EL (cell line): ENCODE data around the gene JMJD1C.

Source experiments
- DNase-seq: peaks from one replicate; pipeline ENCODE4 v3.0.0-alpha.2; 2016

Gene JMJD1C

DNA sequence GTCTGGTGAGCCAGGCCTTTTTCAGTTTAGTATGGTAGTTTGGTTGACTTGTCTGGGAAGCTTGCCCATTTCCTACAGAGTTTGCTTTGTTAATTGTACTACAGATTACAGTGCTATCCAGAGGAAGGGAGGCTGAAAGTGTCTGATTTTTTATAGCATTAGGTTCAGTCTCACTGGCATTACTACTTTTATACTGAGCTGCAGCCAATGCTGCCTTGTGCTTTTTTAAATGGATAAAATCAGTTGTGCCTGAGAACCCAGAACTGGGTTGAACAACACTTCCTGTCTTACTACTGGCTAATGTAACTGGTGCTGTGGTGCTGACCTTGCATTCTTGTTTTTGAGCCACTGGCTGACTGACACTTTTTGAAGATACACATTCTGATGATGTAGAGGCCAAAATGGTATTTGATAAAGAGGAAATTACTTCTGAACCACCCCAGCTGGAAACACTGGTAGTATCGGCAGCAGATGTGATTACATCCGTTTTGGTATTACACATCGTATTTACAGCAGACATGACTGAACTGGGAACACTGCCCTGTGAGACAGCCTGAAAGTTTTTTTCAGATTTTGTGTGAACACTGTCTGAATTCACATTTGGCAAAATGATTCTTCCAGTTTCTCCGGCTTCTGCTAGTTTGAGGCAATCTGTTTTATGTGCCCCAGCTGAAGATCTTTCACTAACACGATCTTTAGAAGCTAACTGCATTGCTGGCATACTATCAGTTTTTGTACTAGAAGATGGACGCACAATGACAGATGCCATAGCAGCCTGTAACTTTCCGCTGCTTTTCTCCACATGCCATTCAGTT is 258.6 kb downstream of the JMJD1C start:
- DNase-seq: peak; percentile 66

- no peak for DNase-seq
Measured at GRCh38 chr10:63206576-63206975, 259.2 kb downstream of the JMJD1C start.

- no peak for DNase-seq
Measured at GRCh38 chr10:63205421-63205820, 260.4 kb downstream of the JMJD1C start.

- DNase-seq: no peak
Measured at GRCh38 chr10:63204667-63205391, 260.9 kb downstream of the JMJD1C start.

DNA sequence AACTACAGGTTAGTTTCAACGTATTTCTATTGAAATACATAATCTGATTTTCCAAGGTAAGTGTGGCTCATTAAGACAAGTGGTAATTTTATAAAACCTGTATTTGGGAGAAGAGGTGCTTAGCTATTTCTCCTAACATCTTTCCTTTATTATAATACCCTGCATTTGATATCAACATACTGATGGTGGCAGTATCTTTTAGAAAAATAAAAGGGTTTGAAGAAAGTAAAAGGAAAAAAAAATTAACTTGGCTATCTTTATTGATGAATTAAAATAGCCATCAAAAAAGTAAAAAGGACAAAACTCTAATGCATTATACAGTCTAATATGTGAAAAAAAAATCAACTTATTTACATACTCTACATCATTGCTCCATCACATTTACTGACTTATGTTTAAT is 264.7 kb downstream of the JMJD1C start:
- no peak for DNase-seq

GRCh38 chr10:63200431-63200830 is 265.3 kb downstream of the JMJD1C start:
- DNase-seq: no peak

GRCh38 chr10:63199716-63200115 is 266.1 kb downstream of the JMJD1C start:
- DNase-seq: no peak

DNA sequence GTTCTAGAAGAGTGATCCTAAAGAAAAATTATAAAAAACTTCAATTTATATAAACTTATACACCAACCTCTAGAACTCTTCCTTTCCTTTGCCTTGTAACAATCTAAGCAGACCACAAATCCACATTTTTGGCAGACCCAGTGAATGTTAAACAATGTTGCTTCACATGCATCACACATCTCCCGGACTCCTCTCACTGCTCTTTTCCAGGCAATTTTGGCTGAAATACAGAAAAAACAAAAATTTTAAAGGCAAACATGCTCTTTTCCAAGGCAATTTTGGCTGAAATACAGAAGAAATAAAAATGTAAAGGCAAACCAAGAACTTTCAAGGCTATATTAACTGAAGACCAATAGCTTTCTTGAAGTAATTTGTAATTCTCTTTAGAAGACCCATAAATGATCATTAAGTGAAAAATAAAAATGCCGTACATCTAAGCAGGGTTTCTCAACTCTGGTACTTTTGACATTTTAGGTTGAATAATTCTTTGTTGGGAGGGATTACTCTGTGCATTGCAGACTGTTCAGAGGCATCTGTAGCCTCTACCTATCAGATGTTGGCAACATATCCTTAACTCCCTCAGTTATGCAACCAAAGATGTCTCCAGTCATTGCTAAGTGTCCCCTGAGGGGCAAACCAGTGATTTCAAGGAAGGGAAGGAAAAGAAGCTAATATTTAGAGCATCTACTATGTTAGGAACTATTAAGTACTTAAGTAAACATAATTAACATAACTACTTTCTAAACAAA is 268.3 kb downstream of the JMJD1C start:
- peak; percentile 42 for DNase-seq

DNA sequence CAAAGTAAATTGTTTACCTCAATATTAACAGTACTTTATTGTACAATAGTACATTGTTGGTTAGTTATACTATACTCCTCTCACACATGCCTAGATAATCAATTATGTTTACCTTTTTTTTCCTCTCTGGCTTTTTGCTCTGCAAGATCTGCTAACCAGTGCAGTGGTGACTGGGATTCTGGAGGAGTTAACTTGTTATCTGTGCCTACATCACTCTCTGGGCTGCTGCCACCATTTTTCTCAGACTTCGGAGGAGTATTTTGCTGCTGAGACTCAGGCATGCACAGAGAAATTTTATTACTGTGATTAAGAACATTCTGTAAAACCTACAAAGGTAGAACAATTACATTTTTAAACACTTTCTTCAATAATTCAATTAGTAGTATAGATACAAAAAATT is 273.0 kb downstream of the JMJD1C start:
- DNase-seq: no peak

- no peak for DNase-seq
Measured at GRCh38 chr10:63175534-63175933, 290.2 kb downstream of the JMJD1C start.

DNA sequence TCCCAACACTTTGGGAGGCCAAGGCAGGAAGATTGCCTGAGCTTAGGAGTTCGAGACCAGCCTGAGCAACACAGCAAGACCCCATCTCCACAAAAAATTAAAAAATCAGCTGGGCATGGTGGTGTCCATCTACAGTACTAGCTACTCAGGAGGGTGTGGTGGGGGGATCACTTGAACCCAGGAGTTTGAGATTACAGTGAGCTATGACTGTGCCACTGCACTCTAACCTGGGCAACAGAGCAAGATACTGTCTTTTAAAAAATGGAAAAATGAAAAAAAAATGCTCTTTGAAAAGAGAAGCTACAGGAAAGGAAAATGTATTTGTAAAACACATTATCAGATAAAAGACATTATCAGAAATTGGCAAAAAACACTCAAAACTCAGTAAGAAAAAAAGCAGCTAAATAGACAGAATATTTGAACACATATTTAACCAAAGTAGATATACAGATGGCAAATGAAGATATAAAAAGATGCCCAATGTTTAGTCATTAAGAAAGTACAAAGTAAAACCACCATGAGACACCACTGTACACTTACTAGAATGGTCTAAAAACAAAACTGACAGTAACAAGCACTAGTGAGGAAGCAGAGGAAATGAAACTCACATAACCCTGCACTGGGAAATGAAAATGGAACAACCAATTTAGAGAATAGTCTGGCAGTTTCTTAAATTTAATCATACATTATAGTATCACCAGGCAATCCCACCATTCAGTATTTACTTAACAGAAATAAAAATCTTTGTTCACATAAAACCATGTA is 292.1 kb downstream of the JMJD1C start:
- DNase-seq: no peak

- no peak for DNase-seq
Measured at GRCh38 chr10:63171926-63172325, 293.9 kb downstream of the JMJD1C start.

DNA sequence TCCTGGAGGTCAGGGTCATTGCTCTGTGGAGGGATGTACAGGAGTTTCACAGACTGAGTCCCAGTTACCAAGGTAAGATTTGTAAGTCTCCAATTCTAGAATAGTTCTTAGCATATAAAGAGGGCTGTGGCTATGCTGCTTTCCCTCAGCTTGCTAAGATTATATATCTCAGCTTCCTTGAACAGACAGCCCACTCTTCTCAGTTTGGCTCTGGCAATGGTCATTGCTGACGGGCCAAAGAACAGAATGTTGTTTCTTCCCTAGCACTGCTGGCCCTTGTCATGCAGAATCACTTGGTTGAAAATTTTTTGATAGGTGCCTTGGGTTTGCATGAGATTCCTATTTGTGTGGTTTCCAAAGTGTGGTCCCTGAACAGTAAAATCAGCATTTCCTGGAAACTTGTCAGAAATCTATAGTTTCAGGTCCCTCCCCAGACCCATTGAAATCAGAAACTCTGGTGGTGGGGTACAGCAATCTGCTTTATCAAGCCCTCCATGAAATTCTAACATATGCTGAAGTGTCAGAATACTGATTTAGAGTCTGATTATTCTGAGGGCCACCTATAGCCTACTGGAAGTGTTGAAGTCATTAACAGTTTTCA is 294.4 kb downstream of the JMJD1C start:
- no peak for DNase-seq

GRCh38 chr10:63169624-63170023 is 296.2 kb downstream of the JMJD1C start:
- DNase-seq: no peak

DNA sequence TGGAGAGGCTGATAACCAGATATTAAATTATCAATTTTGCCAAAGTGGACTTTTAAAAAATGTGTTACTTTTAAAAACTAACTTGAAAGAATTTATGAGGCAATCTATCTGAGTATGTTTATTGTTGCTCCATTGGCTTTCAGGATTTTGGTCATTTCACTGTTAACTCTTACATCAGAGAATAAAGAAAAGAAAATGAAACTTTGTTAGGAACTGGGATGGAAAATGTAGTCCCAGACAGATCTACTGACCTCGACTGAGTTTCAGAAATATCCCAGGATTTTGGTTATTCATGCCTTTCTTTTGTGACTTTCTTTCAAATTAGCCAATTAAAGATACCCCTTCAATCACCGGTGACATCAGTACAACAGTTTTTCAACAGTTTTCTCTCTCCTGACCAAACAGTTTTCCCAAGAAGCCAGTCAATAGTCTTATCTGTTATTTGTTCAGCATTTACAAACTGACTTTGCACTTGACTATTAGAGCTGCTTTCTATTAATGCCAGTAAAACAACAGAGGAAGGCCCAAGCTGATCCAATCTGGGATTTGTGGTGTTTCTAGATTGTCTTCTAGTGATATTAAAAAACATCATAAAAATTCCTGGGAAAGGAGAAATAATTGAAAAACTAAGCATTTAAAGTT is 296.8 kb downstream of the JMJD1C start:
- DNase-seq: no peak

- peak; percentile 73 for DNase-seq
Measured at GRCh38 chr10:63166742-63167258, 299.0 kb downstream of the JMJD1C start.

GRCh38 chr10:63165249-63165648 is 300.5 kb downstream of the JMJD1C start:
- no peak for DNase-seq

DNA sequence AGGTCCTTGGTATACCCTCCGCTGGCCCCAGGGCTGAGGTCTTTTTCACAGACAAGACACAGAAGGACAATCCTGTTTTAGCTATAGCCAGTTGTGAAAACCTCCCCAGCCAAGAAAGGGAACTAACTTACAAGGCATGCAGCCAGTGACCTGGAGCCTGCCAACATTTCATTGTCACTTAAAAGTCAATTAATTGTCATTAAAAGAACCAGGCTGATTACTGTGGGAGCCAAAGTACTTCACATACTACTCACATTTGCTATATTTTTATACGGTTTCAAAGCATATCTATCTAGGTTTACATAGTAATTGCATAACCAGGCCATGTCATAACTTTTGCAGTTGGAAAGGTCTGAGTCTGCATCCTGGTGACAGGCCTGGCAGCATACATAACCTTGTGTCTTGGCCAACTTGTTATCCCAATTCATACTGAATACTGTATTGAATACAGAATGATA is 301.6 kb downstream of the JMJD1C start:
- DNase-seq: no peak

DNA sequence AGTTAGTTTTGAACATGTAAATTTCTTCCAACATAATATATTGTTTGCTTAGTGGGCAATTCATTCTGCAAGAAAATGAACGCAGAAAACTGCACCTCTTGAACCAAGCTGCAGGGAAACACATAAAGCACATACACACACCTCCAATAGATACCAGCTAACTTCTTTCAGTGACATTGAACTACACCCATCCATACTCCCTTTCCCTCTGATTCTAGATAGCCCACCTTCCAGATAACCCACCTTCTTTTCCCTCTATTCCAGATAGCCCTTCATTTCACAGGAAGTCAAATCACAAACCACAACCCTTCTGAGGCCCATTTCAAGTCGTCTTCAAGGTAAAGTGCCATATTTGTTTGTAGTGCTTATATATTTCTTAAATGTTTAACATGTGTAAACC is 304.2 kb downstream of the JMJD1C start:
- DNase-seq: no peak

GRCh38 chr10:63157845-63158624 is 307.7 kb downstream of the JMJD1C start:
- peak; percentile 81 for DNase-seq

GRCh38 chr10:63156236-63156635 is 309.5 kb downstream of the JMJD1C start:
- peak; percentile 6 for DNase-seq
